GM19239 (cell line): Measurements from ENCODE around the gene CIDEC.

Experiments
- DNase-seq: peaks from one replicate; pipeline ENCODE4 v3.0.0; 2011; ENCODE audit warnings: low spot score; ENCODE audit not compliant: insufficient read length
- FAIRE-seq: peaks from 2 replicates; lab custom pipeline; 2011; peaks lifted over from hg19 to GRCh38; lab: Jason Lieb, UNC

The CIDEC gene

GRCh38 chr3:9879830-9880549, at the start of gene CIDEC:
Gene CIDEC, minus strand, starts transcription at chr3:9880253. Its CDS starts 1,767 bp downstream, at chr3:9878486.
- DNase-seq, result no peak
- FAIRE-seq, result no peak

GRCh38 chr3:9928158-9928557, 48.1 kb upstream of the CIDEC start:
- FAIRE-seq, result no peak
- no peak for DNase-seq

GRCh38 chr3:9918261-9919038, 38.4 kb upstream of the CIDEC start:
- no peak for DNase-seq
- FAIRE-seq, result no peak

- DNase-seq (no peak), FAIRE-seq (no peak)
Measured at GRCh38 chr3:9917820-9918219, 37.8 kb upstream of the CIDEC start.

GRCh38 chr3:9916734-9917680, 37.0 kb upstream of the CIDEC start, which contains the start of gene IL17RC:
Gene IL17RC, plus strand, starts transcription at chr3:9917098. Its CDS starts 218 bp downstream, at chr3:9917316.
- FAIRE-seq (no peak), DNase-seq (no peak)

GRCh38 chr3:9916346-9916733, 36.3 kb upstream of the CIDEC start:
- no peak for DNase-seq
- no peak for FAIRE-seq

GRCh38 chr3:9915254-9916141, 35.4 kb upstream of the CIDEC start:
- DNase-seq (no peak), FAIRE-seq (peak; percentile 56)

- DNase-seq (no peak), FAIRE-seq (no peak)
Measured at GRCh38 chr3:9914559-9915253, 34.7 kb upstream of the CIDEC start.

- DNase-seq (no peak), FAIRE-seq (no peak)
Measured at GRCh38 chr3:9914011-9914410, 34.0 kb upstream of the CIDEC start.

GRCh38 chr3:9913601-9914000, 33.5 kb upstream of the CIDEC start:
- FAIRE-seq (no peak), DNase-seq (no peak)

- DNase-seq (no peak), FAIRE-seq (no peak)
Measured at GRCh38 chr3:9912294-9912935, 32.4 kb upstream of the CIDEC start.

- DNase-seq, result no peak
- FAIRE-seq, result no peak
Measured at GRCh38 chr3:9911863-9912262, 31.8 kb upstream of the CIDEC start.

- no peak for DNase-seq
- FAIRE-seq, result no peak
Measured at GRCh38 chr3:9909221-9910013, 29.4 kb upstream of the CIDEC start.

- FAIRE-seq, result no peak
- no peak for DNase-seq
Measured at GRCh38 chr3:9908286-9908685, 28.2 kb upstream of the CIDEC start.

GRCh38 chr3:9906480-9906879, 26.4 kb upstream of the CIDEC start:
- FAIRE-seq, result no peak
- no peak for DNase-seq

- FAIRE-seq, result no peak
Measured at GRCh38 chr3:9903904-9904303, 23.9 kb upstream of the CIDEC start.

GRCh38 chr3:9903238-9903624, 23.2 kb upstream of the CIDEC start:
- no peak for FAIRE-seq
- DNase-seq, result no peak

More at GRCh38 chr3:9903904-9904303, 23.9 kb upstream of the CIDEC start:
- DNase-seq, result no peak
